K562 (cell line): Measurements from ENCODE around the gene ZCCHC9.

Source experiments
- CEBPG ChIP-seq, 3 experiments: fragments of 200-800 bp in 1 of 3; sonication (Bioruptor generic) in 1 of 3; sonication (generic) in 1 of 3; formaldehyde crosslinking in 1 of 3; IDR thresholded peaks in 2 of 3; conservative IDR thresholded peaks in 1 of 3; 2 replicates each; pipeline versions ENCODE4 v1.6.1 to v1.8.0; 2016 to 2022; ENCODE audit warnings: missing compliant biosample characterization in 2 of 3, missing genetic modification characterization in 2 of 3, mild to moderate bottlenecking in 1 of 3, missing genetic modification reagents in 1 of 3
- MYC ChIP-seq, 2 experiments: fragments of 250-450 bp in 1 of 2; sonication (Bioruptor Pico) in 1 of 2; IDR thresholded peaks; 2 replicates each; pipeline versions ENCODE4 v1.5.1 to v1.6.1; 2012 to 2021; ENCODE audit warnings: low read depth in 2 of 2, borderline replicate concordance in 1 of 2, improper control_type of control experiment in 1 of 2, low read length in 1 of 2, mild to moderate bottlenecking in 1 of 2, moderate library complexity in 1 of 2

- TF ChIP-seq MYC (IDR thresholded peaks at IDR 0.05; ENCODE audit: low read depth, low read length) = no peak
- no peak for TF ChIP-seq MYC (CRISPR knock-in tag; IDR thresholded peaks at IDR 0.05; ENCODE audit: borderline replicate concordance, low read depth)
- no peak for TF ChIP-seq CEBPG (CRISPR knock-in tag; IDR thresholded peaks at IDR 0.05)
- TF ChIP-seq CEBPG (tag; conservative IDR thresholded peaks at IDR 0.05 in 1 of 2, IDR thresholded peaks at IDR 0.05 in 1 of 2) = no peak
These were observed 49.5 kb upstream of the ZCCHC9 start for GRCh38 chr5:81251922-81252321.
